AG10803 (cell line): ENCODE results near the gene ABCA3.
A peak's percentile ranks its signal among the peaks of the same experiment; 100 is the strongest.

ENCODE experiments used
- DNase-seq: peaks from one replicate; pipeline ENCODE4 v3.0.0; 2010; ENCODE audit warnings: low read depth
- H3K4me3 ChIP-seq: 2 replicates; pipeline ENCODE4 v1.5.1; 2011; ENCODE audit warnings: mild to moderate bottlenecking, low read length, control low read depth
- CTCF ChIP-seq: conservative IDR thresholded peaks from 2 replicates; pipeline ENCODE4 v1.5.1; 2011; ENCODE audit warnings: mild to moderate bottlenecking, low read length, control low read depth, inconsistent platforms

Gene ABCA3

GRCh38 chr16:2365397-2366294 is 25.1 kb upstream of the ABCA3 start:
- TF ChIP-seq CTCF = no peak
- H3K4me3 ChIP-seq = no peak overlapping the region
- peak; percentile 82 for DNase-seq

GRCh38 chr16:2364638-2365210 is 24.2 kb upstream of the ABCA3 start:
- H3K4me3 ChIP-seq = no peak overlapping the region
- no peak for DNase-seq
- TF ChIP-seq CTCF = no peak

- no peak for TF ChIP-seq CTCF
- no peak overlapping the region for H3K4me3 ChIP-seq
- DNase-seq = no peak
These were observed 21.7 kb upstream of the ABCA3 start for GRCh38 chr16:2362218-2362617.

GRCh38 chr16:2361129-2361528 is 20.6 kb upstream of the ABCA3 start:
- no peak for TF ChIP-seq CTCF
- no peak for DNase-seq
- no peak overlapping the region for H3K4me3 ChIP-seq

- no peak for TF ChIP-seq CTCF
- no peak overlapping the region for H3K4me3 ChIP-seq
- no peak for DNase-seq
These were observed 19.4 kb upstream of the ABCA3 start for GRCh38 chr16:2359919-2360318.

- no peak for TF ChIP-seq CTCF
These were observed 18.3 kb upstream of the ABCA3 start for GRCh38 chr16:2358811-2359210.

GRCh38 chr16:2357331-2357730 is 16.8 kb upstream of the ABCA3 start:
- no peak for TF ChIP-seq CTCF
- no peak overlapping the region for H3K4me3 ChIP-seq
- DNase-seq = no peak

More at GRCh38 chr16:2358811-2359210, 18.3 kb upstream of the ABCA3 start:
- DNase-seq = no peak
- no peak overlapping the region for H3K4me3 ChIP-seq
